H1 (cell line): Measurements from ENCODE around the gene ARSB. TPM values are rescaled to one million over a fixed set of nuclear protein-coding genes. Genes with fewer than 3 reads are reported as not detected.

Source experiments
- CHD1 ChIP-seq: IDR thresholded peaks from 2 replicates; pipeline ENCODE4 v1.6.1; 2012; ENCODE audit warnings: low read depth, low read length, improper control_type of control experiment
- CHD7 ChIP-seq: fragments of 300-600 bp; sonication (generic); IDR thresholded peaks from 2 replicates; pipeline ENCODE4 v1.7.1; 2012; ENCODE audit warnings: low read length, moderate library complexity, mild to moderate bottlenecking, inconsistent platforms; ENCODE audit not compliant: insufficient replicate concordance
- EP300 ChIP-seq, 2 experiments: IDR thresholded peaks; 1 replicate in 1 of 2; 2 replicates in 1 of 2; pipeline ENCODE4 v1.6.1; 2011 to 2012; ENCODE audit warnings: low read depth in 2 of 2, low read length in 2 of 2, mild to moderate bottlenecking in 2 of 2, borderline replicate concordance in 1 of 2, inconsistent platforms in 1 of 2, moderate library complexity in 1 of 2
- NANOG ChIP-seq: IDR thresholded peaks from 2 replicates; pipeline ENCODE4 v1.6.1; 2011; ENCODE audit warnings: low read length, low read depth, mild to moderate bottlenecking, inconsistent platforms; ENCODE audit not compliant: insufficient read depth, poor library complexity, severe bottlenecking
- POLR2AphosphoS5 ChIP-seq: IDR thresholded peaks from 2 replicates; pipeline ENCODE4 v1.6.1; 2011; ENCODE audit warnings: low read depth, low read length
- RAD21 ChIP-seq, 2 experiments: IDR thresholded peaks in 1 of 2; conservative IDR thresholded peaks in 1 of 2; 2 replicates each; pipeline ENCODE4 v1.6.1; 2011; ENCODE audit warnings: low read depth in 2 of 2, low read length in 2 of 2, improper control_type of control experiment in 1 of 2, inconsistent platforms in 1 of 2, mild to moderate bottlenecking in 1 of 2, moderate library complexity in 1 of 2
- RFX5 ChIP-seq: IDR thresholded peaks from 2 replicates; pipeline ENCODE4 v1.6.1; 2011; ENCODE audit warnings: low read depth, low read length, improper control_type of control experiment, borderline replicate concordance
- TEAD4 ChIP-seq: IDR thresholded peaks from 2 replicates; pipeline ENCODE4 v1.6.1; 2012; ENCODE audit warnings: low read depth, low read length, inconsistent platforms, mixed read lengths
- ZNF274 ChIP-seq: IDR thresholded peaks from 2 replicates; pipeline ENCODE4 v1.7.0; 2012; ENCODE audit warnings: low read length, borderline replicate concordance; ENCODE audit errors: extremely low read depth
- polyA plus RNA-seq, 7 experiments: library from polyadenylated mRNA; depleted of rRNA in 3 of 7; stranded (reverse) in 5 of 7; unstranded in 2 of 7; fragments of >200 nt in 5 of 7; fragments of 200-250 nt in 2 of 7; gene quantifications; 1 replicate in 5 of 7; 2 replicates in 1 of 7; 4 replicates in 1 of 7; pipeline versions ENCODE4 v1.2.1 to v1.2.3, GENCODE V29; 2011 to 2013; ENCODE audit warnings: missing spikeins in 2 of 7, mixed read lengths in 2 of 7
- total RNA-seq: library from RNA; stranded (reverse); fragmentation: NEBNext Ultra II Directional; extraction: Animal tissue kit (Norgen Biotek cat#: 25700); gene quantifications from 2 replicates; pipeline ENCODE4 v1.2.1, GENCODE V29; 2021

ARSB gene
- total and polyA plus RNA-seq, 2 of the 8 experiments (the other 6 are each of a cell fraction or from before 2014, with no cell fraction given): 6.4 to 13.9 TPM

GRCh38 chr5:78893940-78894677 is 91.0 kb downstream of the ARSB start (continued):
- TF ChIP-seq CHD7 (no peak), ZNF274 (no peak), RAD21 (IDR thresholded peaks at IDR 0.05 in 1 of 2, conservative IDR thresholded peaks at IDR 0.05 in 1 of 2; ENCODE audit: low read depth in 2 of 2, low read length in 2 of 2) (no peak), CHD1 (no peak), POLR2AphosphoS5 (no peak), NANOG (no peak), TEAD4 (no peak), RFX5 (no peak), EP300 (IDR thresholded peaks at IDR 0.05; ENCODE audit: borderline replicate concordance in 1 of 2, low read depth in 2 of 2, low read length in 2 of 2) (no peak)
